Osteocyte (in vitro differentiated cells): ENCODE results near the gene ZSCAN30. TPM values are rescaled to one million over a fixed set of nuclear protein-coding genes. Genes with fewer than 3 reads are reported as not detected.
"Not testable (repeated sequence)": the region's sequence is repeated elsewhere in the genome, so short reads cannot be mapped to it uniquely, and the experiment has no call there.

Experiments used
- DNase-seq: peaks from one replicate; pipeline ENCODE4 v3.0.0; 2021; ENCODE audit warnings: mixed read lengths; ENCODE audit not compliant: unreplicated experiment; ENCODE audit errors: extremely low spot score
- H3K27ac Mint-ChIP-seq: one replicate; pipeline ENCODE4 v1.8.0; 2021; ENCODE audit warnings: mild to moderate bottlenecking, mixed read lengths; ENCODE audit not compliant: unreplicated experiment
- H3K27me3 Mint-ChIP-seq: one replicate; pipeline ENCODE4 v1.8.0; 2021; ENCODE audit warnings: mixed read lengths; ENCODE audit not compliant: unreplicated experiment
- H3K36me3 Mint-ChIP-seq: one replicate; pipeline ENCODE4 v1.8.0; 2021; ENCODE audit warnings: mixed read lengths; ENCODE audit not compliant: unreplicated experiment
- H3K4me1 Mint-ChIP-seq: one replicate; pipeline ENCODE4 v1.8.0; 2021; ENCODE audit warnings: mixed read lengths; ENCODE audit not compliant: unreplicated experiment
- H3K4me3 Mint-ChIP-seq: one replicate; pipeline ENCODE4 v1.8.0; 2021; ENCODE audit warnings: mild to moderate bottlenecking, moderate library complexity, mixed read lengths; ENCODE audit not compliant: unreplicated experiment
- H3K9me3 Mint-ChIP-seq: one replicate; pipeline ENCODE4 v1.8.0; 2021; ENCODE audit warnings: mixed read lengths; ENCODE audit not compliant: unreplicated experiment
- CTCF ChIP-seq: fragments of 200-600 bp; sonication (generic); IDR thresholded peaks from 2 replicates; pipeline ENCODE4 v1.5.0; 2021; ENCODE audit warnings: antibody characterized with exemption, mild to moderate bottlenecking, moderate library complexity
- total RNA-seq: library from RNA; stranded (reverse); gene quantifications from 2 replicates; pipeline ENCODE4 v1.2.1, GENCODE V29; 2021

Gene ZSCAN30
- total RNA-seq, 1 donor from 2014 or later: 12.8 TPM

- Mint-ChIP-seq H3K9me3 (no peaks in the 10 kb centered on the region), H3K4me3 (no peak overlapping the region), H3K4me1 (peaks cover 3% of the 10 kb centered on the region), H3K36me3 (no peaks in the 10 kb centered on the region), H3K27ac (no peak overlapping the region), H3K27me3 (peaks cover 21% of the 10 kb centered on the region)
- TF ChIP-seq CTCF: no peak
- DNase-seq: no peak
Measured at GRCh38 chr18:35227254-35227653, 62.8 kb downstream of the ZSCAN30 start.

- no peaks in the 10 kb centered on the region for H3K9me3 Mint-ChIP-seq
- H3K4me1 Mint-ChIP-seq: no peaks in the 10 kb centered on the region
- H3K36me3 Mint-ChIP-seq: no peaks in the 10 kb centered on the region
- no peak for TF ChIP-seq CTCF
- H3K4me3 Mint-ChIP-seq: no peak overlapping the region
- no peak for DNase-seq
- H3K27ac Mint-ChIP-seq: no peak overlapping the region
- peaks cover 19% of the 10 kb centered on the region for H3K27me3 Mint-ChIP-seq
Measured at GRCh38 chr18:35223797-35224196, 66.2 kb downstream of the ZSCAN30 start.

GRCh38 chr18:35220424-35220823 lies 69.6 kb downstream of the ZSCAN30 start:
- DNase-seq: no peak
- H3K9me3 Mint-ChIP-seq: no peaks in the 10 kb centered on the region
- TF ChIP-seq CTCF: no peak
- H3K27me3 Mint-ChIP-seq: peaks cover 36% of the 10 kb centered on the region
- H3K4me1 Mint-ChIP-seq: no peaks in the 10 kb centered on the region
- H3K27ac Mint-ChIP-seq: no peak overlapping the region
- H3K36me3 Mint-ChIP-seq: no peaks in the 10 kb centered on the region
- no peak overlapping the region for H3K4me3 Mint-ChIP-seq

- H3K36me3 Mint-ChIP-seq, H3K4me3 Mint-ChIP-seq, H3K4me1 Mint-ChIP-seq, H3K9me3 Mint-ChIP-seq, H3K27ac Mint-ChIP-seq, DNase-seq: not testable (repeated sequence)
- H3K27me3 Mint-ChIP-seq: peaks cover 40% of the 10 kb centered on the region
Measured at GRCh38 chr18:35219331-35219730, 70.7 kb downstream of the ZSCAN30 start.

- H3K27ac Mint-ChIP-seq: not testable (repeated sequence)
Measured at GRCh38 chr18:35216611-35217010, 73.4 kb downstream of the ZSCAN30 start.

GRCh38 chr18:35215026-35215425 lies 75.0 kb downstream of the ZSCAN30 start:
- Mint-ChIP-seq H3K4me1 (no peaks in the 10 kb centered on the region), H3K27ac (no peak overlapping the region), H3K36me3 (no peaks in the 10 kb centered on the region), H3K27me3 (peaks cover 27% of the 10 kb centered on the region), H3K9me3 (no peaks in the 10 kb centered on the region), H3K4me3 (no peak overlapping the region)
- TF ChIP-seq CTCF: no peak
- no peak for DNase-seq

More at GRCh38 chr18:35216611-35217010, 73.4 kb downstream of the ZSCAN30 start:
- not testable (repeated sequence) for H3K36me3 Mint-ChIP-seq, H3K4me1 Mint-ChIP-seq, DNase-seq, H3K9me3 Mint-ChIP-seq, H3K4me3 Mint-ChIP-seq
- peaks cover 27% of the 10 kb centered on the region for H3K27me3 Mint-ChIP-seq

- peaks cover 10% of the 10 kb centered on the region for H3K4me1 Mint-ChIP-seq
Measured at GRCh38 chr18:35205746-35206458, 84.1 kb downstream of the ZSCAN30 start.

More at GRCh38 chr18:35205746-35206458, 84.1 kb downstream of the ZSCAN30 start:
- not testable (repeated sequence) for H3K36me3 Mint-ChIP-seq, H3K27me3 Mint-ChIP-seq, H3K4me3 Mint-ChIP-seq, DNase-seq, H3K27ac Mint-ChIP-seq
- H3K9me3 Mint-ChIP-seq: peaks cover 13% of the 10 kb centered on the region
